ENCODE results near the gene INPP5A.

The INPP5A gene

GRCh38 chr10:132697578-132698200 lies 160.1 kb downstream of the INPP5A start:
- H3K27ac ChIP-seq (ENCODE audit: insufficient read depth, low read length, poor library complexity, severe bottlenecking): no peak overlapping the region
- peaks cover 4% of the 10 kb centered on the region for H3K36me3 ChIP-seq (ENCODE audit: control insufficient read depth, insufficient read depth, low read length)

DNA sequence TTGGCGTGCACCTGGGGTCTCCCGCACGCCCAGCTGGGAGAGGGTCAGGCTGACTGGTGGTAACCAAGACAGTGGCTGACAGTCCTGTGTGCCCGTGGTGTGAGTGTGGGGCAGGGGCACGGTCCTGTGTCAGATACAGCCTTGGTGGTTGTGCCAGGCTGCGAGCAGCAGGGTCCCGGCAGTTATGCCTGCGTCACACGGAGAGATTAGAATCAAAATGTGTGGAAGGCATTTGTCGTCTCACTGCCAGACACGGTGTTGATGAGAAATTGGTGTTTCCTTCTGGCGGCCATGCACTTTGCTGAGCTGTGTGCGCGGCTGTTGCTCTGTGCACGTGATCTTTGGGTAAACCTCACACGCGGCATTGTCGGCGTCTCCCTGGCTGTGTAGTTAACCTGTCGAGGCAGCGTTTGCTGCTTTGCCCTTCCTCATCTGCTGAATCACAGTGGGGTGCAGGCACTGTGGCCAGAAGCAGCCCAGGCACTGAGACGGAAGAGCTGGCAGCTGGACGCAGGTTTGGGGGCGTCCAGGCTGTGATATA lies 160.7 kb downstream of the INPP5A start:
- Histone ChIP-seq H3K27ac (ENCODE audit: insufficient read depth, low read length, poor library complexity, severe bottlenecking) (no peak overlapping the region), H3K9me3 (ENCODE audit: control insufficient read depth, low read length) (no peaks in the 10 kb centered on the region), H3K27me3 (replicated peaks; ENCODE audit: control insufficient read depth, insufficient read depth, low read length, poor library complexity, severe bottlenecking) (no peaks in the 10 kb centered on the region), H3K4me1 (ENCODE audit: control insufficient read depth, insufficient read depth, low read length, poor library complexity, severe bottlenecking) (no peaks in the 10 kb centered on the region), H3K36me3 (ENCODE audit: control insufficient read depth, insufficient read depth, low read length) (peaks cover 4% of the 10 kb centered on the region), H3K4me3 (ENCODE audit: insufficient read depth, low read depth, low read length, poor library complexity, severe bottlenecking) (no peak overlapping the region)
- no peak for DNase-seq

More at GRCh38 chr10:132697578-132698200, 160.1 kb downstream of the INPP5A start:
- Histone ChIP-seq H3K4me1 (ENCODE audit: control insufficient read depth, insufficient read depth, low read length, poor library complexity, severe bottlenecking) (no peaks in the 10 kb centered on the region), H3K27me3 (replicated peaks; ENCODE audit: control insufficient read depth, insufficient read depth, low read length, poor library complexity, severe bottlenecking) (no peaks in the 10 kb centered on the region), H3K9me3 (ENCODE audit: control insufficient read depth, low read length) (no peaks in the 10 kb centered on the region), H3K4me3 (ENCODE audit: insufficient read depth, low read depth, low read length, poor library complexity, severe bottlenecking) (no peak overlapping the region)
- DNase-seq: no peak

DNA sequence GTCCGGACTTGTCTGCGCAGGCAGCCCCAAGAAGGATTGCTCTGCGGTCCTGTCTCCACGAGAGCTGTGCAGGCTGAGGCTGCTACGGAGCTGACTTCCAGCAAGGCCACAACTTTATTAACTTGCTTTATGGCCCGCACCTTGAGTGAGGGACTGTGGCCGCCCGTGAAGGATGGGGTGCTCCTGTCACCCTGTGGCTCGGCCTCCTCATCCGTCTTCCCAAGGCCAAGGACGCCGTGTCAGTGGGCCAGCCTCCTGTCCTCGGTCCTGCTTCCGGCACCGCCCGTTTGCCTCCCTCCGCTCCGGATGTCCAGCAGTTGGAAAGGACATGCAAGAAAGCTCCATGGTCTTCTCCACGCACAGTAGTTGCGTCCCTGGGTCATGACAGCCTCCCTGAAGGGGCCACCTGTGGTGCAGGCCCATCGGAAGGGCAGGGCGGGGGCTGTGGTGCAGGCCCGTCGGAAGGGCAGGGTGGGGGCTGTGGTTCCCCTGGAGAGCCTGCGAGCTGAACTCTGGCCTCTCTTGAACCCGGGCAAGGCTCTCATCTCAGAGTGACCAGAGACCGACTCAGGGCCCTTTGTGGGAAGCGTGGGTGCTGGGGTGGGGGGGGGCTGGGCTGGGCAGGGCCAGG lies 161.3 kb downstream of the INPP5A start:
- H3K27ac ChIP-seq (ENCODE audit: insufficient read depth, low read length, poor library complexity, severe bottlenecking): no peak overlapping the region
- peaks cover 4% of the 10 kb centered on the region for H3K36me3 ChIP-seq (ENCODE audit: control insufficient read depth, insufficient read depth, low read length)
- H3K27me3 ChIP-seq (replicated peaks; ENCODE audit: control insufficient read depth, insufficient read depth, low read length, poor library complexity, severe bottlenecking): no peaks in the 10 kb centered on the region
- DNase-seq: no peak
- no peaks in the 10 kb centered on the region for H3K4me1 ChIP-seq (ENCODE audit: control insufficient read depth, insufficient read depth, low read length, poor library complexity, severe bottlenecking)
- no peak overlapping the region for H3K4me3 ChIP-seq (ENCODE audit: insufficient read depth, low read depth, low read length, poor library complexity, severe bottlenecking)
- no peaks in the 10 kb centered on the region for H3K9me3 ChIP-seq (ENCODE audit: control insufficient read depth, low read length)

DNA sequence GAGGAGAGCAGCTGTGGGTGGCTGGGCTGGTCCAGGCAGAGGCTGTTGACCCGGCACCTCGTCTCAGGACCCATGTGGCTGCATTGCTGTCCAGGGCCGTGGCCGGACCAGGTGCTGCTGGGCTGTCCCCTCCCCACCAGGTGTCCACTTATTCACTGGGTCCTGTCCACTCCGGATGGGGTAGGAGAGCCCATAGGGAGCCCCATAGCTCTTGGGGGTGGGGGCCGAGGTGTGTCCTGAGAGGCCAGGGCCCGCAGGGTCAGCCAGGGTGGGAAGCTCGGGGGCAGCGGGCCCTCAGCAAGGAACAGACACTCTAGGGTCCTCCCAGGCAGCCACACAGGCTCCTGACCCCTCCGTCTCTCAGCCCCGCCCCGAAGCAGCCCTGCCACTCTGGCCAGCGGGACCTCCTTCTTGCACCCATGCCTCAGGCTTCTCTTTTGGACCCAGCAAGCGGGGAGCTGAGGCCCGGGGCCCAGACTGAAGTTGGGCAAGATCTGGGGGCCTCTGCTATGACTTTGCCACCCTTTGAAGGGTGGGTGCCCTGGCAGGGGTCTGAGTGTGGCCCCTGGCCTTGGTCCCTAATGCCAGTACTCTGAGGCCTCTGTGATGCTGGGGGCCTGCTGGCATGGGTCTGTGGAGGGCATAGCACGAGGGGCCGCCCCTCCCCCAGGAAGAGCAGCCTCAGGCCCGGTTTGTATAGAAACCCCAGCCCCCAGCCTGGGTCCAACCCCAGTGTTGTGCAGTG lies 162.0 kb downstream of the INPP5A start:
- no peak for DNase-seq
- Histone ChIP-seq H3K9me3 (ENCODE audit: control insufficient read depth, low read length) (no peaks in the 10 kb centered on the region), H3K36me3 (ENCODE audit: control insufficient read depth, insufficient read depth, low read length) (peaks cover 4% of the 10 kb centered on the region), H3K4me3 (ENCODE audit: insufficient read depth, low read depth, low read length, poor library complexity, severe bottlenecking) (no peak overlapping the region), H3K27me3 (replicated peaks; ENCODE audit: control insufficient read depth, insufficient read depth, low read length, poor library complexity, severe bottlenecking) (no peaks in the 10 kb centered on the region), H3K4me1 (ENCODE audit: control insufficient read depth, insufficient read depth, low read length, poor library complexity, severe bottlenecking) (no peaks in the 10 kb centered on the region), H3K27ac (ENCODE audit: insufficient read depth, low read length, poor library complexity, severe bottlenecking) (no peak overlapping the region)

- H3K4me3 ChIP-seq (ENCODE audit: insufficient read depth, low read depth, low read length, poor library complexity, severe bottlenecking): no peak overlapping the region
- peaks cover 8% of the 10 kb centered on the region for H3K36me3 ChIP-seq (ENCODE audit: control insufficient read depth, insufficient read depth, low read length)
- DNase-seq: no peak
- H3K27ac ChIP-seq (ENCODE audit: insufficient read depth, low read length, poor library complexity, severe bottlenecking): no peak overlapping the region
- H3K9me3 ChIP-seq (ENCODE audit: control insufficient read depth, low read length): peaks cover 4% of the 10 kb centered on the region
- H3K27me3 ChIP-seq (replicated peaks; ENCODE audit: control insufficient read depth, insufficient read depth, low read length, poor library complexity, severe bottlenecking): no peaks in the 10 kb centered on the region
- no peaks in the 10 kb centered on the region for H3K4me1 ChIP-seq (ENCODE audit: control insufficient read depth, insufficient read depth, low read length, poor library complexity, severe bottlenecking)
These were observed 162.8 kb downstream of the INPP5A start for GRCh38 chr10:132700156-132701098.

DNA sequence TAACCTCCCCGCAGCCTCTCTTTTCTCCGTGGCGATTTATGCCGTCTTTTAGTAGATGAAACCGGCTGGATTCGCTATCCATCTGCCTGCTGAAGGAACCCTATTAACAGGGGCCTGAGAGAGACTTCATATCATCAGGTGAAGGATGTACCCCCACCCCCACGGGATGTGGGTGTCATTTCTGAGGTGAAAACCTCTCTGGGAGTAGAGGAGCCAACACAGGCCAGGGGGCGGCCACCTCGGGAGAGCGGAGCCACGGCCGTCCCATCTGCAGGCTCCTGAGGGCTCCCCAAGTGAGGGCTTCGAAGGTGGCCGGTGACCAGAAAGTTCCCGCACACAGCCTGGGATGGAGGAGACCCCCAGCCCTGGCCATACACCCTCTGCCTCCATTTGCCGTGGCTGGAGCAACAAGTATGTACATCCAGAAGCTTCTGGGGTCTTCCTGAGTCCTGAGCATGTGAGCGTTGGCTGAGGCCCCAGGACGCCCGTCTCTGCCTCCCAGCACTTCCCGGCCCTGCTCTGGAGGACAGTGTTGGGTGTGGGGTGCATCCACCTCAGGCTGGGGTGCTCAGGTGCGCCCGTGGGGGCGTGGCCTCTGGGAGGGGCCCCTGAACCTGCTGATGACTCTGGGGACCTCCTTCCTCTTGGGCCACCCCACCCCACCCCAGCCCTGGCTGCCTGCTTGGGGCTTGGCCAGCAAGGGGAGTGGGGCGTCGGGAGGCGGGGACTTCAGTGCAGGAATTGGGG lies 163.7 kb downstream of the INPP5A start:
- Histone ChIP-seq H3K4me1 (ENCODE audit: control insufficient read depth, insufficient read depth, low read length, poor library complexity, severe bottlenecking) (no peaks in the 10 kb centered on the region), H3K36me3 (ENCODE audit: control insufficient read depth, insufficient read depth, low read length) (peaks cover 10% of the 10 kb centered on the region), H3K27me3 (replicated peaks; ENCODE audit: control insufficient read depth, insufficient read depth, low read length, poor library complexity, severe bottlenecking) (no peaks in the 10 kb centered on the region), H3K27ac (ENCODE audit: insufficient read depth, low read length, poor library complexity, severe bottlenecking) (no peak overlapping the region), H3K4me3 (ENCODE audit: insufficient read depth, low read depth, low read length, poor library complexity, severe bottlenecking) (no peak overlapping the region), H3K9me3 (ENCODE audit: control insufficient read depth, low read length) (peaks cover 7% of the 10 kb centered on the region)
- no peak for DNase-seq

GRCh38 chr10:132701846-132702190 lies 164.2 kb downstream of the INPP5A start:
- Histone ChIP-seq H3K36me3 (ENCODE audit: control insufficient read depth, insufficient read depth, low read length) (peaks cover 10% of the 10 kb centered on the region), H3K4me1 (ENCODE audit: control insufficient read depth, insufficient read depth, low read length, poor library complexity, severe bottlenecking) (no peaks in the 10 kb centered on the region), H3K27ac (ENCODE audit: insufficient read depth, low read length, poor library complexity, severe bottlenecking) (no peak overlapping the region), H3K27me3 (replicated peaks; ENCODE audit: control insufficient read depth, insufficient read depth, low read length, poor library complexity, severe bottlenecking) (no peaks in the 10 kb centered on the region), H3K9me3 (ENCODE audit: control insufficient read depth, low read length) (peaks cover 7% of the 10 kb centered on the region), H3K4me3 (ENCODE audit: insufficient read depth, low read depth, low read length, poor library complexity, severe bottlenecking) (no peak overlapping the region)
- no peak for DNase-seq

- Histone ChIP-seq H3K4me3 (ENCODE audit: insufficient read depth, low read depth, low read length, poor library complexity, severe bottlenecking) (no peak overlapping the region), H3K9me3 (ENCODE audit: control insufficient read depth, low read length) (peaks cover 7% of the 10 kb centered on the region), H3K36me3 (ENCODE audit: control insufficient read depth, insufficient read depth, low read length) (peaks cover 10% of the 10 kb centered on the region), H3K4me1 (ENCODE audit: control insufficient read depth, insufficient read depth, low read length, poor library complexity, severe bottlenecking) (no peaks in the 10 kb centered on the region), H3K27me3 (replicated peaks; ENCODE audit: control insufficient read depth, insufficient read depth, low read length, poor library complexity, severe bottlenecking) (no peaks in the 10 kb centered on the region), H3K27ac (ENCODE audit: insufficient read depth, low read length, poor library complexity, severe bottlenecking) (no peak overlapping the region)
- no peak for DNase-seq
These were observed 165.2 kb downstream of the INPP5A start for GRCh38 chr10:132702601-132703418.
